Muscle of leg (tissue), 11 donors: ENCODE results near the gene MAD1L1. TPM values are rescaled to one million over a fixed set of nuclear protein-coding genes. Genes with fewer than 3 reads are reported as not detected.

Experiments
- DNase-seq: peaks from one replicate; pipeline ENCODE4 v3.0.0; 2013
- H3K27ac ChIP-seq: one replicate; pipeline ENCODE4 v1.5.1; 2013; ENCODE audit warnings: mild to moderate bottlenecking, low read length, control low read depth
- H3K27me3 ChIP-seq: one replicate; pipeline ENCODE4 v1.6.1; 2013; ENCODE audit warnings: low read length; ENCODE audit not compliant: control insufficient read depth, insufficient read depth
- H3K36me3 ChIP-seq: one replicate; pipeline ENCODE4 v1.6.1; 2013; ENCODE audit warnings: low read length; ENCODE audit not compliant: control insufficient read depth, insufficient read depth
- H3K4me1 ChIP-seq: one replicate; pipeline ENCODE4 v1.6.1; 2013; ENCODE audit warnings: low read length; ENCODE audit not compliant: control insufficient read depth, insufficient read depth
- H3K4me3 ChIP-seq: one replicate; pipeline ENCODE4 v1.5.1; 2013; ENCODE audit warnings: low read length, control low read depth
- H3K9me3 ChIP-seq: replicated peaks from 2 replicates; pipeline ENCODE4 v1.6.1; 2013; ENCODE audit warnings: low read depth, low read length; ENCODE audit not compliant: control insufficient read depth
- whole genome bisulfite sequencing: methylation state at CpG from one replicate; pipeline ENCODE4 v1.1.5; 2013; ENCODE audit warnings: missing lambda C conversion rate; ENCODE audit not compliant: insufficient coverage; 5-methylcytosine and 5-hydroxymethylcytosine counted together
- polyA plus RNA-seq, 8 donors: library from polyadenylated mRNA; unstranded; fragments of 120-200 nt; gene quantifications; one replicate each; pipeline versions ENCODE4 v1.2.1 to v1.2.3, GENCODE V29; 2013; ENCODE audit warnings: inconsistent platforms in 1 of 8, low replicate concordance in 1 of 8; ENCODE audit not compliant: insufficient read length in 8 of 8, insufficient read depth in 1 of 8
- total RNA-seq: library from RNA; stranded (reverse); fragments of 120-200 nt; gene quantifications from one replicate; pipeline ENCODE4 v1.2.4, GENCODE V29; 2013

Gene MAD1L1
- total and polyA plus RNA-seq, 9 donors = 19.1 to 38.7 (median 21.8) TPM

DNA sequence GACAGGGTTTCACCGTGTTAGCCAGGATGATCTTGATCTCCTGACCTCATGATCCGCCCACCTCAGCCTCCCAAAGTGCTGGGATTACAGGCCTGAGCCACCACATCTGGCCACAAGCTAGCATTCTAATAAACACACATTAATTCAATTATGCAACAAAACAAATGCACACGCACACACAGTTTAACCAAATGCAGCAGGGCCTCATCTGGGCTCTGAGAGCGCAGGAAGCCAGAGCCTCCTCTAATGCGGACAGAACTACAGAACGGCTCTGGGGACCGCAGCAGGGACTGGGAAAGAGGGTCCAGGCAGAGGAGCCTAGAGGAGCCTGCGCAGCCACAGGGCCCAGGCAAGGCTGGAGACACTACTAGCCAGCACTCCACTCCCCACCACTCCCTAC is 3.8 kb downstream of the MAD1L1 start:
- peaks cover 2% of the 10 kb centered on the region for H3K9me3 ChIP-seq
- DNase-seq = no peak
- 90% methylated on average over 5 of the region's 8 CpGs for WGBS
- H3K27me3 ChIP-seq = no peaks in the 10 kb centered on the region
- peaks cover 61% of the 10 kb centered on the region for H3K36me3 ChIP-seq
- H3K4me1 ChIP-seq = peaks cover 25% of the 10 kb centered on the region
- no peak overlapping the region for H3K4me3 ChIP-seq
- no peak overlapping the region for H3K27ac ChIP-seq

DNA sequence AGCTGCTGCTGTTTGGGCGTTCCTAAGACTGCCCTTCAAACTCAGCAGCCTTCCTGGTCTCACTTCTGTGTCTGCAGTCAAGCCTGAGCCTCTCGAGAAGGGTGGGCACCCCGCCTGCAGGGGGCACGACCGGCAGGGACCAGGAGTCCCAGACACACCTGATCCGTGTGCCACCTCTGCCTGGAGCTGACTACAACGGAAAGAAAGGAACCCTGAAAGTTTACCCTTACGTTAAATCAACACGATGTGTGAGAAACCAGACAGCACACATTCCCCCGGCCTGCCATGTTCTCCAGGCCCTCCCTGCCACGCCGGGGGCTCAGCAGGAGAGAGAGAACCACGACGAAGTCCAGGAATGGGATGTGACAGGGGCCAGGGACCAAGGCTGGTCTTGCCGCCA is 5.0 kb downstream of the MAD1L1 start:
- Histone ChIP-seq H3K9me3 (peaks cover 2% of the 10 kb centered on the region), H3K36me3 (peaks cover 73% of the 10 kb centered on the region), H3K4me1 (peaks cover 19% of the 10 kb centered on the region)

DNA sequence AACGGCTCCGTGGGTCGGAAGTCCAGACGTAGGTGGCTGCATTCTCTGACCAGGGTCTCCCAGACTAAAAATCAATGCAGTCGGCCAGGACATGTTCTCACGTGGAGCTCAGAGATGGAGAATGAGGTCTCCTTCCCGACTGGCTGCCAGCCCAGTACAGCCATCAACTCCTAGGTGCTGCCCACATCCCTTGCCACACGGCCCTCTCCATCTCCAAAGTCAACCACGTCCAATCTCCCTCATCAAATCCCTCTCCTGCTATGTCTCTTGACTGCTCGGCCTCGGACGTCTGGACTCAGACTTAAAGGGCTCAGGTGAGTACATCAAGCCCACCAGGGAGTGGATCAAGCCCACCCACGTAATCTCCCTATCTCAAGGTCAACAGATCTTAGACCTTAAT is 6.9 kb downstream of the MAD1L1 start:
- peaks cover 2% of the 10 kb centered on the region for H3K9me3 ChIP-seq
- H3K27ac ChIP-seq = no peak overlapping the region
- no peak overlapping the region for H3K4me3 ChIP-seq
- H3K36me3 ChIP-seq = peaks cover 87% of the 10 kb centered on the region
- H3K27me3 ChIP-seq = no peaks in the 10 kb centered on the region
- H3K4me1 ChIP-seq = peaks cover 6% of the 10 kb centered on the region
- WGBS = 94% methylated on average over 12 of the region's 13 CpGs
- DNase-seq = no peak

More for the DNA sequence above, 5.0 kb downstream of the MAD1L1 start:
- DNase-seq = no peak
- Histone ChIP-seq H3K27me3 (no peaks in the 10 kb centered on the region), H3K4me3 (no peak overlapping the region), H3K27ac (no peak overlapping the region)
- WGBS = 86% methylated on average over 15 of the region's 15 CpGs

DNA sequence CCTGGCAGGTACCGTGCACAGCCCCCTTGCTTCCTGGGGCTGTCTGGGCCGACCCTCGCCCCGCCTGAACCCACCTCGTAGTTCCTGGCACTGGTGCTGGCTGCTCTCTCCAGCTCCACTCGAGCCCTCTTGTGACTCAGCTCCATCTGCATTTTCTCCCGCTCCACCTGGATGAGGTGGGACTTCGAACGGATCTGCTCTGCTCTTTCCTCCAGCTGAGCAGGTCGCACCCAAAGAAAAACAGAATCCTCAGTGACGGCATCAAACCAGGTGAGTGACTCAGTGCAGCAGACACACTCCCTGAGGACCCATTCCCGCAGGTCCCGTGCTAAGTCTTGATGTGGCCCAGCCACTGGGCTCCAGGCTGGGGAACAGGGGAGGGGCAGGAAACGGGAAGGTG is 7.4 kb downstream of the MAD1L1 start:
- no peak for DNase-seq
- WGBS = 93% methylated on average over 14 of the region's 14 CpGs
- Histone ChIP-seq H3K27me3 (no peaks in the 10 kb centered on the region), H3K36me3 (peaks cover 88% of the 10 kb centered on the region), H3K4me3 (no peak overlapping the region), H3K9me3 (peaks cover 2% of the 10 kb centered on the region), H3K4me1 (peaks cover 6% of the 10 kb centered on the region), H3K27ac (no peak overlapping the region)

DNA sequence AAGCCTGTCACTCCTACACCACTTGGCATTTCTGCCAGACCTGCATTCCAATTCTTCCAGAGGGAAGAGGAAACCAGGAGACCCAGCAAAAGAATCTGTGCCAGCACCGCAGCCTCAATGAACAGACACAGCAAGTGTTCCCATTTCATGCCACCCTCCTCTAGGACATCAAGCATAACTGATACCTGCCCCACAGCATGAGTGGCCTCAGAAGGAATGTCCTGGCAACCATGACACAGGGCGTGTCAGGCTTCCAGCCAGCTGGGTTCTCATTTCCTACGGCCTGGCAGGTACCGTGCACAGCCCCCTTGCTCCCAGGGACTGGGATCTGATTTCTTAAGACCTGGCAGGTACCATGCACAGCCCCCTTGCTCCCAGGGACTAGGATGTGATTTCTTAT is 7.8 kb downstream of the MAD1L1 start:
- H3K36me3 ChIP-seq = peaks cover 88% of the 10 kb centered on the region
- DNase-seq = no peak
- H3K27me3 ChIP-seq = no peaks in the 10 kb centered on the region
- no peak overlapping the region for H3K27ac ChIP-seq
- no peak overlapping the region for H3K4me3 ChIP-seq
- 74% methylated on average over 4 of the region's 4 CpGs for WGBS
- H3K4me1 ChIP-seq = peaks cover 6% of the 10 kb centered on the region
- H3K9me3 ChIP-seq = peaks cover 2% of the 10 kb centered on the region

DNA sequence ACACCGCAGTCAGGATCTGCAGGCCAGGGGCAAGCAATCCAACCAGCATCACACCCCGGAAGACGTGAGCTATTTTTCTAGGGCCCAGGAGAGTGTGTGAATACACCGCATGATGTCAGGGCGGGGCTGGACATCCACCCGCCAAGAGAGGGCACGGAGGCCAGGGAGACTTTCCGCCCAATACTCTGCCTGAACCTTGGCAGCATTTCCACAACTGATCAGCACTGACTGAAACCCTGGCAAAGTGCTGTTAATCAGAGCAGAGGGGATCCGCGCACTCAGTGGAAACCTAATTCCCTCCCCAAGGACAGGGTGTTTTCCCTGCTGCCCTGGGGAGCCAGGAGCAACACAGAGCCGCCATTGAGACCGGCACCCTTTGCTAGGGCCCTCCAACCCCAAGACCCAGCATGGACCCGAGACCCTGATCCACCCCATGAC is 8.2 kb downstream of the MAD1L1 start:
- no peak for DNase-seq
- peaks cover 6% of the 10 kb centered on the region for H3K4me1 ChIP-seq
- no peak overlapping the region for H3K4me3 ChIP-seq
- H3K27ac ChIP-seq = no peak overlapping the region
- H3K9me3 ChIP-seq = peaks cover 2% of the 10 kb centered on the region
- H3K27me3 ChIP-seq = no peaks in the 10 kb centered on the region
- peaks cover 84% of the 10 kb centered on the region for H3K36me3 ChIP-seq
- 80% methylated on average over 13 of the region's 13 CpGs for WGBS

DNA sequence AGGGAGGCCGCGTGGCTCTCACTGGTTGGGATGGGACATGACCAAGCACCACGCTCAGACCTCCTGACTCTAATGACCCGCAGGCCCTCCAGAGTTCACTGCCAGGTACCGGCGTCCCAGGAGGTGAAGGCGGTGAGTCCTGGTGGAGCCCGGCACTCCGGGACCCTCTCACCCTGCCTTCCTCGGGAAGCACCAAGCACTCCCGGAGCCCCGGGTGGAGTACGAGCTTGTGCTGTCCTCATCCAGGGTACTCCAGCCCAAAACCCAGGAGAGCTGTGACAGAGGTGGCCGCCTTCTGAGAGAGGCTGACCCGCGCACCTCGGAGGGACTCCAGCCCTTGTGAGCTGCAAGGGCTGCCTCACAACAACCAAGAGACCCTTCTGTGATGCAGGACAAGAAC is 9.4 kb downstream of the MAD1L1 start:
- H3K9me3 ChIP-seq = peaks cover 2% of the 10 kb centered on the region
- no peak for DNase-seq
- no peaks in the 10 kb centered on the region for H3K27me3 ChIP-seq
- 94% methylated on average over 16 of the region's 17 CpGs for WGBS
- H3K27ac ChIP-seq = no peak overlapping the region
- peaks cover 85% of the 10 kb centered on the region for H3K36me3 ChIP-seq
- peaks cover 6% of the 10 kb centered on the region for H3K4me1 ChIP-seq
- H3K4me3 ChIP-seq = no peak overlapping the region

DNA sequence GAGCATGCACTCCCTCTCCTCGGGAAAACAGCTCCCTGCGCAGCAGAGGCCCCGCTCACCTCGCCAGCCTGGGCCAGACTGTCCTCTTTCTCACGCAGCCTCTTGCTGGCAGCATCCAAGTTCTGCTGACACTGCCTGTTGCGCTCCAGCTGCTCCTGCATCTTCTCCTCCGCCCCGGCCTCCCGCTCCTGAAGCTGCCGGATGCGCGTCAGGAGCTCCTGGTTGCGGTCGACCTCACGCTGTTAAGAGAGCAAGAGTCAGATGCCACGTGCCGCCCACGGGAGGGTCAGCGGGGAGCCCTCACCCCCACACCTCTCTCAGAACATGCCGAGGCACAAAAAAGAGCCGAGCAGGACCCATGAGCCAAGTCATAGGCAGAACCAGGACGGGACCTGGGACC is 10.2 kb downstream of the MAD1L1 start:
- Histone ChIP-seq H3K4me3 (no peak overlapping the region), H3K27me3 (no peaks in the 10 kb centered on the region), H3K4me1 (peaks cover 6% of the 10 kb centered on the region), H3K36me3 (peaks cover 85% of the 10 kb centered on the region), H3K9me3 (peaks cover 2% of the 10 kb centered on the region), H3K27ac (no peak overlapping the region)
- no peak for DNase-seq
- WGBS = 89% methylated on average over 17 of the region's 22 CpGs

DNA sequence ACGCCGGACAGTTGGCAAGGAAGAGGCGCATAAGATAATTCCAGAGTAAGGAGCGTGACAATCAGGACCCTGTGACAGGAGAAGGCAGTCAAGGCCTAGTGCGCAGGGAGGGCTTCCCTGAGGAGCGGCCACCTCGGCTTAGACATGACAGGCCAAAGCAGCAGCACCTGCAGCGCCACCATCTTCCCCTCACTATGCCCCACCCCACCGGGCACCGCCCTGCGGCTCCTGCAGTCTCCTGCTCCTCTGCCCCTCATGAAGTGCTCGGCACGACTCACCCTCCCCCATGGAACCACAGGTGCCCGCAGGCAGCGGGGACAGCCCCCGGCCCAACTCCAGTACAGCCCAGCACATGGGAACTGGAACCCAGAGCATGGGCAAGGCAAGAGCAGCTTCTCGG is 11.8 kb downstream of the MAD1L1 start:
- Histone ChIP-seq H3K27me3 (no peaks in the 10 kb centered on the region), H3K27ac (no peak overlapping the region), H3K36me3 (peaks cover 86% of the 10 kb centered on the region), H3K9me3 (no peaks in the 10 kb centered on the region), H3K4me1 (peaks cover 6% of the 10 kb centered on the region), H3K4me3 (no peak overlapping the region)
- no peak for DNase-seq
- 87% methylated on average over 17 of the region's 17 CpGs for WGBS

DNA sequence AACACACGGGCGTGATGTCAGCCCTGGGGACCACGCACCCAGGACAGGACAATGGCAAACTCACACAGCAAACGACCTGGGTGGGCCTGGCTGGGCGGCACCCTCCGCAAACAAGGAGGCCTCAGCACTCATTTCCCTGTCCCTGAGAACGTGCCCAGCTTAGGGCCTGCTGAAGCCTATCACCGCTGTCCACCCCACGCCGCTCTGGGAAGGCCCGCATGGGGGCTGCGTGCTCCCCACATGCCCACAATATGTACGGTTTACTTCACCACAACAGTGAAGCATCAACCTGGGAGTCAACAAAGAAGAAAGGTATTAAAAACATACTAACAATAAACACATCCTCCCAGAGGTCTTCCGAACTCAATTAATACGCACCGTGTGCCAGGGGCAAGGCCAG is 12.2 kb downstream of the MAD1L1 start:
- Histone ChIP-seq H3K4me1 (peaks cover 8% of the 10 kb centered on the region), H3K4me3 (no peak overlapping the region), H3K9me3 (peaks cover under 1% of the 10 kb centered on the region), H3K27ac (no peak overlapping the region), H3K36me3 (peaks cover 86% of the 10 kb centered on the region), H3K27me3 (no peaks in the 10 kb centered on the region)
- WGBS = 93% methylated on average over 15 of the region's 16 CpGs
- no peak for DNase-seq

DNA sequence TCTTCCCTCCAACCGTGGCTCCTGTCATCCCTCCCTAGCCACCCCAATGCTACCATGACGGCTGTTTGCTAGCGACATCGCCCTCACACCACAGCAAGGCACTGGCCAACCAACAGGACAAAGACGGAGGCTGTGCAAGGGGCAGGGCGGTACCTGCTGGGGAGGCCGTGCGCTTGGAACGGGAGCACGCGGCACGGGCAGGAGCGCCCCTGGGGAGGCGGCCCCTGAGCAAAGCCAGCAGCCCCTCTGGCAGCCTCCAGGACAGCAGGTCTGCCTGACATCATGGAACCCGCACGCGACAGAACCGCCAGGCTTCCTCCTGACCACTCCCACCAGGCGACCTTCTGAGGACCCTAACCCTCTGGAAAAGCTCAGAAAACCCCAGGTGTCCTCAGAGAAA is 12.7 kb downstream of the MAD1L1 start:
- Histone ChIP-seq H3K4me1 (peaks cover 8% of the 10 kb centered on the region), H3K36me3 (peaks cover 85% of the 10 kb centered on the region), H3K27me3 (no peaks in the 10 kb centered on the region), H3K9me3 (peaks cover 2% of the 10 kb centered on the region), H3K4me3 (no peak overlapping the region), H3K27ac (no peak overlapping the region)
- 88% methylated on average over 18 of the region's 19 CpGs for WGBS
- DNase-seq = no peak
